ENCODE results near the gene TSFM.

The TSFM gene

DNA sequence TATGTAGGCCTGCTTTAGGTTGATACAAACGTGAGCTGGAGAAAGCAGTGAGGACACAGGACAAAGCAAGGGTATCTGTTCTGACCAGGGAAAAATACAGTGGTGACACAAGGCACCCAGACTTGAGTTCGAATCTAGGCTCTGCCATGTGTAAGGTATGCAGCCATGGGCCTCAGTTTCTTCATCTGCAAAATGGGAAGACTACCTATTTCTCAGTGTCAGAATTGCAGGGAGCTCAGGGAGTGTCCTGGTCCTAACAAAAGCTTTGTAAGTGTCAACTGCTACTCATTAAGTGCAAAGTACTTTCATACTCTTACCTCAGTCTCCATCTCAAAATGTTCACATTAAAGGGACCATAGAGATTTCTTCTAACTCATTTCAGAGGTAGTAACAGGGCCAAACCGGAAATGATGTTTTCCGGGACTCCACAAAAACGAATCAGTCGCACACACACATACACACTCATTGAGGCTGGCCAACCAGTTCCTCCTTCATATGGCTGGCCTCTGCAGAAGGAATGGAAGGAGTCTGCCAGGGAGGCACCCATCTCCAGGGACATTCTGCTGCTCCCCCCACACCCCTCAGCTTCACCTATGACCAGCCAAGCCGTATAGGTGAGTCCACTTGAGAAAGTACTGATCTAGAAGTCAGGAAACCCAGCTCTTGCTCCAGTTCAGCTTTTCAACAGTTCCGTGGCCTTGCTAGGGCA, 56.2 kb downstream of the TSFM start:
- FAIRE-seq: no peak

DNA sequence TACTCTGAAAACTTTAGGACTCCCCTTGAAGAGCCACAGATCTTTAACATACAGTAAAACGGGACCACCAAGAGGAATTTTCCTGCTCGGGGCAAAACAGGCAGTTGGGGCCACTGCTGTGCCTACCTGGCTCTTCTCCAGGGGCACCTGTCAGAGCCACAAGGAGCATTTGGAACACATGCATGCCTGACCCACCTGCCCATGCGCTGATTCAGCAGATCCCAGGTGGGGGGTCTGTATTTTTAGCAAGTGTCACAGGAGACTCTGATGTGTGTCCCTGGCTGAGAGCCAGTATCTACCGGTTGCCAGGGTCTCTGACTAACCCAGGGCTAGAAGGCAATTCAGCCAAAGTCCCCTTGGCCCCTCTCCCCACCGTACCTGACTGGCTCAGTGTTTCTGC, 57.4 kb downstream of the TSFM start:
- no peak for FAIRE-seq

DNA sequence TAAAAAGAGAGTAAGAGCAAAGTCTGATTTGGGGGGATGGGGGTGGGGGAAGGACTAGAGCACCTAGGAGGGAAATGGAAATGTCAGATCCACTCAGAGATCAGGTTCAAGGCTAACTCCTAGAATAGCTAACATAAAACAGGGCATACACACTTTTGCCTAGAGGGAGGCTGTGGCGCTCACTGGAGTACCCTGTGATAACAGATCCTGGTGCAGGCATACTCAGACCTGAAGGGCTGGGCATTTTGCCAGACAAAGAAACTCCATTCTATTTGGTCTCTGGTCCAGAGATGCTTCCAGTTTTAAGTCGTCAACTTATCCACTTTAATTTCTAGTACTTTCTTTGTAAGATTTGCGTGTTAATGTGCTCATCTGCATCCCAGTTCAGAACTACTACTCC, 58.1 kb downstream of the TSFM start:
- FAIRE-seq: no peak

DNA sequence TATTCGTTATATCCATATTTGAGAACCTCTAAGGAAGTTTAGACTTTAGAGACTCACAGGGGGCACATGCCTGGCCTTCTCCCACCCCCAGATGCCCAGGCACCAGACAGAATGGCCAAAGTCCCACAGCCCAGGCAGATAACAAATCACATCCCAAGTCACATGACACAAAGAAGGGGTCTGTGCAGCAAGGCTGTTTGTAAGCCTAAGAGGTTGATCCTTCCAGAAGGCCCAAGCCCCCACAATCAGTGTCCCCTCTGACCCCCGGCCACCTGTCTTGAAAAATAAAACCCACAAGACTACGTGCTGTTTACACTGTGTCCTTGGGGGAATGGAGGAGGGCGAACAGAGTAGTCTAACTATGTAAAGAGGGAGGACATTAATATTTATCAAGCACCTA, 58.9 kb downstream of the TSFM start:
- FAIRE-seq: no peak

DNA sequence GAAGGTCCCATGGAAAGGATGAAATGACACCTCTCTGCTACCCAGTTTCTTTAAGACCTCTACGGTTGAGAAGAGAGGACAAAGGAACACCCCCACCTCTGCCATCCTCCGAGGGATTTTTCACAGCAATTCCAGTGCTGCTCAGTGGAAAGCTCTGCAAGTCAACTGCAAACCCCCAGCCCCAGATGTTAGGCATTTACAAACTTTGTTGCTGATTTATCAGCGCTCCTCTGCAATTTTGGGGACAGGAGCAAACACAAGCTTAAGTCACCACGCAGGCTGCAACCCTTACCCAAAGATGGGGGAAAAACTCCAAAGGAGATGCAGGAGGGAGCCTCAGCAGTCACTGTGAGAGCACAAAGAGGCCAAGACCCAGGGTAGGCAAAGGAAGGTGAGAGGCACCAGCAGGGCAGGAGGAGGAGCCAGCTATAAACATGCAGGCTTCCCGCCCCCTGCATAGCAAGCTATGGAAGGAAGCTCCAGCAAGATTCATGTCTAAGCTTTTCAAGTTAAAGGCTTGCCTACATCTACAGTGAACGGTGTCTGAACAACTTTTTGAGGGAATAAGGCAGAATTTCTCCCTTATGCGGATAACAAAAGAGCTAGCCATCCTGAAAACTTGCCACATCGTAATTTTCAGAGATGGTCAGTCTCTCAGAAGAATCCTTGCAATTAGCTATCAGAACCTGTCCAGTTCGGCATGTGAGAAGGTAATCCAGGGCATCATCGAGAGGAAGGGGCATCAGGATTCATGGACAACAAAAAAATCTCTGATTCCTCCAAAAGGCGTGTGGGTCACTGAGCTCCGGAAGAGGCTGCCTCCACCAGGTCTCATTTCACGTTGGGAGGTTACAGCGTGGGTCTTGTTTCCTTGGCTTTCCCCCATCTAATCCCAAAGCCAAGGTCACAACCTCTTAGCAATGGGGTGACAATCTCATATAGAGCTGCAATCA, 60.0 kb downstream of the TSFM start:
- FAIRE-seq: no peak

DNA sequence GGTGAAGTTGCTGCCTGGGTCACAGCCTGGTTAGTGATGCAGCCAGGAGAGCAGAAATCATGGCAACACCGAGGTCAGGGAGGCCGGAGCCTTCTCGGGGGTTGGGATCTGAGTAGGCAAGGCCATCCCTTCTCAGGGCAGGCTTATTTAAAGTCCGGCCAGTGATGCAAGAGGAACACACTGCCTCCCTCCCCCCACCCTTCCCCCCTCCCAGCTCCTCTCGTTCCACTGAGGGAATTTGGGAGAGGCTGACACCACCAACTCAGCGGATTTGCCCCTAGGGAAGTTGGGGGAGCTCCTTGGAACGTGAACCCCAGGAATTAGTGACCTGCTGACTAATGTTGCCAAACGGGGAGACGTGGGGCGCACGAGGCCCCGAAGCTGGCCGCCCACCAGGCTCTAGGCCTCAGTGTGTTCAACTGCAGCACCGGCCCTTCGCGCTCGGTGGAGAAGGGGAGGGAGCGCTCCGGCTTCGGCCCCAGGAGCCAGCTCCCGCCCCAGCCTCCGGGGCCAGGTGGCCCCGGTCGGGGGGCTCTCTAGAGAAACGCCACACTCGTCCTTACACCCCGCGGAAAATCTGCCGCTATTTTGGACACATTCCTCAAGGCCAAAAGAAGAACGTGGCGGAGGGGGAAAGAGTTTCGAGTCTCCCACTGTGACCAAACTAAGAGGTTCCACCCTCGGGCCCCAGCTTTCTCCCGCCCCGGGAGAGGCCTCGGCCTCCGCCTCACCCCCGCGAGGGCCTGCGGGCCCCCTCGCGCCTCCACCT, 62.3 kb downstream of the TSFM start:
- no peak for FAIRE-seq

DNA sequence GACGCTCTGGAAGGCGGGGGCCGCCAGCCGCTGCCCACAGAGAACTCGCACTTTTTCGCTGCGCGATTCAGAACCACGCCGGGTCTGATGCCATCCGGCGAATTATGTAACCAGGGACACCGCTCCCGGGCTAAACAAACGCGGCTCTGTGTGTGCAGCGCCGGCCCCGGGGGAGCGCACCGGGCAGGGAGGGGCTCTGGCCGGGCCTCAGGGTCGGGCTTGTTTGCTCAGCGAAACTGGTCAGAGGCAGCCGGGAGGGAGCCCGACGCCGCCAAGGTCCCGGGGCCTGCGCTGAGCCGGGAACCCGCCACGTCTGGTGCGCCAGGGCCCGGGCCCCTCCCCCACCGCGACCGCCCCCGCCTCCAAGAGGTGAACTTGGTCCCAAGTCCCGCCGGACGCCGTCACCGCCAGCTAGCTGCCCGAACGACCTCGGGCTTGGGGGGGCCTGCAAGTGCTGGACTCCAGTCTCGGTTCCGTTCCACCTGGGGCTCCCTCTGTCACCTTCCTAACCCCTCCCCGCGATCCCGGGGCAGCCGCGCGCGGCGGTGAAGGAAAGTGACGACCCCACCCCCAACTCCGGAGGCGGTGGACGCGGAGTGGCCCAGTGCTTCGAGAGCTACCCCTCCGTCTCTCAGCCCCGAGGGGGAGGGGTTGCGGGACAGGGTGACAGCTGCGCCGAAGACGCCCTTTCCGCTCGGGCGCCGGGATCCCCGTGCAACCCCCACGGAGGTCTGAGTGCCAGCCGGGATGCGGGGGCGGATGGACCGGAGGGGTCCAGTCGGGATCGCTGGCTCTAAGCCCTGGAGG, 63.1 kb downstream of the TSFM start:
- FAIRE-seq: no peak

DNA sequence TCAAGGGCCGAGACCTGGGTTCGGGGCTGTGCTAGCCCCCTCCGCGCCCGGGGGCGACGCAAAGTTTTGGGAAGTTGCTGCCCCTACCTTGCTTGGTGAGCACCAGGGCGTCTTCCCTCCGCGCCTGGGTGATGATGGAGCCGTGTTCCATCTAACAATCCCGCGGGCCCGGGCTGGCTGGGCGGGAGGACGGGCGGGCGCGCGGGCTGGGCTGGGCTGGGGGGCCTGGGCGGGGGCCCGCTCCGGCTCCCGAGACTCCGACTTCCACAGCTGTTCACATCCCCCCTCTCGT, 63.6 kb downstream of the TSFM start:
- no peak for FAIRE-seq

DNA sequence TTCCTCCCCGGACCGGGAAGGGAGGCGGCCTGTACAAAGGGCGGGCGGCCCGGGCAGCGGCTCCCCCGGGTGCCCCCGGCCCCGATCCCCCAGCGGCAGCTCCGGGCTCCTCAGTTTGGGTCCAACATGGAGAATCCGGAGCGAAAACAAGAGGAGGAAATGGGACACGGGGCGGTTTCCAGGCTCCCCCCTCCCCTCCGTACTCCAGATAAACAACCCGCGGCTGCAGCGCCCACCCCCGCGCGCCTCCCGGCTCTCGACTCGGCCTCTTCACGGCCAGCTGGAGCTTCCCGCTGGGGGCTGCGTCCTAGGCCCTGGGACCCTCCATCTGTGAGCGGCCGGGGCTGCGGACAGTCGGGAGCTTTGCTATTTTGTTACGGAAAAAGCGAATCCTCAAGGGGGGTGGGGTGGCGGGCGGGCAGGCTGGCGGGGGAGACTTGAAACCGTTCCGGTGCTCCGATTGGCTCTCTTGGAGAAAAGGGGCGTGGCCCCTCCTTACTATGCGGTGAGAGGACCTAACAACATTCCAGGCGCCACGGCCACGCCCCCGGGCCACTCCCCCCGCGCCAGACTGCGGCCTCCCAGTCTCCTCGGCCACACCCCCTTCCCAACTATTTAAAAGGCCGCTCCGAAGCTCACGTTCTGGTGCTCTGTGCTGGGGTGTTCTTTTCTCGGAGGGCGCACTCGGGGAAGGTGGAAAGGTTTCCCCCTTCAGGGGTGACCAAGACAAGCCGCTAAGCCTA, 64.2 kb downstream of the TSFM start, which contains the start of gene CTDSP2:
Gene CTDSP2 (minus strand): TSS at position 153 of the 743 bp plus-strand sequence. CDS start 294 bp downstream, outside the sequence.
- peak; percentile 7 for FAIRE-seq

All from TTC549 (cell line).